Stimulated activated CD4-positive, alpha-beta T cell treated with anti-CD3 and anti-CD28 coated beads, Interleukin-12 subunit alpha, Interleukin-12 subunit beta, amount 100 ng/mL, for 48 hours (primary cell): ENCODE measurements around the gene SMIM31.

Experiments
- DNase-seq, 3 donors: peaks; one replicate each; pipeline ENCODE4 v3.0.0-alpha.2; 2020; ENCODE audit warnings: low read depth in 2 of 3, low spot score in 1 of 3

The SMIM31 gene

DNA sequence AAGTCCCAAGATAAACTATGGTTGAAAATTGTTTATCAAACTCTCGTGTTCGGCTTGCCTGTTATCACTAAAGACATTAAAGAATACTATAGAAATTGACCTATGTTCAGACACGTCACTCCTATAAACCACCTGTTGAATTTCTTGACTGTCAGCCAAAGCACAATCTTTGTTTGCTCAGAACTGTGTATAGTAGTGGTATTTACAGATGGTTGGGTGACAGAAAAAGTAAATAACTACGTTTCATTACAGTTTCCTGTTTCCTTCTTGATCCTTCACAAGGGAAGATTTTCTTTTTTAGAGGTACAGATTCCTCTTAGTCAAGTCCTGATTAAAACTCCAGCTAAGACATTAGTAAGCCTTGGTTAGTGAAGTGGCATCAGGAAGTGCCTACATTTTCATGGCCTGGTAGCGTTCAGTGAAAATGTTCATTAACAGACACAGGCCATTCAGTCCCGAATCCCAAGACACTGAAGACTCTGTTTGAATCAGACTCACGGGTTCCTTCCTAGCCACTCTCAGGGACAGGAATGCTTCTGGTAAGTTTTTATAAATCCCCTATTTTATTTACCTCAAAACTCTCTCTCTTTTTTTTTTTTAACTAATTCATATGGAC, at the start of gene SMIM31:
Gene SMIM31, plus strand, starts transcription at position 259 of the 616 bp plus-strand sequence. CDS start 16,313 bp downstream, outside the sequence.
- DNase-seq: no peak

GRCh38 chr4:164706675-164707074, 47.3 kb upstream of the SMIM31 start:
- DNase-seq: no peak

DNA sequence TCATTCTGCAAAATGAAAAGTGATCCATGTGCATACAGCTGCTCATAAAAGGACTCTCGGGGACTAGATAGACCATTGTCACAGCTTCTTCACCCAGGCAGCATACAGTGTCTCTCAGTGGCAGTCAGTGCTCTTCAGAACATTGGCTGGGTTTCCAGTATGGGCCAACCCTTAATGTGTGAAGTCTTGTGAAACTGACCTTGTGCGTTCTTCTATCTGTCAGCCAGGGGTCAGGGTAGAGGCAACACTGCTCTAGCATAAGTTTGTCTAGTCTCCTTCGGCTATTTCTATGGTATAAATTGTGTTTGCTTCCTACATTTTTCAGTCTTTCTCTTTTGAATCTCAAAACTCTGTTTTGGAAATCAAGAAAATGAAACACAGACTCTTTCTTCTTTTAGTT, 37.0 kb upstream of the SMIM31 start:
- DNase-seq: no peak

DNA sequence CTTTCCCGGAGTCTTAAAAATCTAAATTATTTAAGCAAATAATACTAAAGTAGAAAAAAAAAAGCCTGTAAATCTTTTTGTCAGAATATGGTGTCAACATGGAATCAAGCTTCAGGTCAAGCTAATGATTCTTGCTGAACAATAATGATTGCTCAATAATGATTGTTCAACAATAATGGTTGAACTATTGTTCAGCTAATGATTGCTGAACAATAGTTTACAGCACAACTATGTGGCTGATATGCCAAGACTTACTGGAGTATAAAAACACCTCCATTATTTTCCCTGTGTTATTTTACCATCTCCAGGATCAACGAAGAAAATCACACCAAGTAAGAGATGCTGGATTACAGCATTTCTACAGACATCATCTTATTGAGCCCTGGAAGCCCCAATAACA, 35.1 kb upstream of the SMIM31 start:
- no peak for DNase-seq

DNA sequence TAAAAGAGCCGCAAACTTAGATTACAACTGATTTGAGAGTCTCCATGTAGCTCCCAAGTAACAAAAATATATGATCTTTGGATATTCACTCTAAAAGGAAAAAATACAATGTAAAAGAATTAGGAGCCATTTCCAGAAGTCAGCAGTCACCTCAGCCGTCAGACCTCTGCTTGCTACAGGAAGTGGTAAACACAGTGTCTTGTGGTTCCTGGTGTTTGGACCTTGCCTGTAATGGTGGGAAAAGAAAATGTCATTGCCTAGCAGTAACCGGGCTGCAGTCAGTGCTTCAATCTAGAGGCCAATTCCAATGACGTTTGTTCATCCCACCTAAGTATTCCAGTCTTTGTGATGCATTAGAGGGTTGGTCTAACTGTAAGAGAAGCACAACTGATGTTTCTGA, 28.9 kb upstream of the SMIM31 start:
- no peak for DNase-seq

DNA sequence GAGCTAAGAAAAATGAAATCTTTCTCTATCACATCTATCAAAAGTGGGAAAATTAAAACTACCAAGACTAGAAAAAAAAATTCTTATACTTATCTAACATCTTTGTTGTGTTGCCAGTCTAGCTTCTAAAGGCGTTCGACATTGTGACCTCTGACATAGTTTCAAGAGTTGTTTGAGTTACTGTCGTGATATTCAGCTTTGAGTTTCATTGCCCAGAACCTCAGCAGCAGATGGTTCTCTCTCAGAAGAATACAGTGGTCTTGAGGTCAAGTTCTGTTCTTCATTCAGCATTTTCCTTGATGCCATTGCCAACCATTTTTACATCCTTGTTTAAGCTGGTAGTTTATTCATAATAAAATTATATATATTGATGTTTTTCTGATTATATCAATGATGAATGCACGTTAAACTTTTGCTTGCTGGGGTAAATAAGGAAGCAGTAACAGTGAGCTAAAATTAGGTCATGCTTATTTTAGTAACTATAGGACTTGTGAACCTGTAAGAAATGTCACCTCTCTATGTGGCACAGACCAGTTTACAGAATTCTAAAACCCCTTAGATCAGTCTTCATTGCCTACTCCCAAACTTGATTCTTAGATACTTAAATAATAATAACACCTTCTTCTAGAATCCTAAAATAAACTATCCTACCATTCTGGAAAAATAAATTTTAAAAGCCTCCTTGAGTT, 23.1 kb upstream of the SMIM31 start:
- no peak for DNase-seq

DNA sequence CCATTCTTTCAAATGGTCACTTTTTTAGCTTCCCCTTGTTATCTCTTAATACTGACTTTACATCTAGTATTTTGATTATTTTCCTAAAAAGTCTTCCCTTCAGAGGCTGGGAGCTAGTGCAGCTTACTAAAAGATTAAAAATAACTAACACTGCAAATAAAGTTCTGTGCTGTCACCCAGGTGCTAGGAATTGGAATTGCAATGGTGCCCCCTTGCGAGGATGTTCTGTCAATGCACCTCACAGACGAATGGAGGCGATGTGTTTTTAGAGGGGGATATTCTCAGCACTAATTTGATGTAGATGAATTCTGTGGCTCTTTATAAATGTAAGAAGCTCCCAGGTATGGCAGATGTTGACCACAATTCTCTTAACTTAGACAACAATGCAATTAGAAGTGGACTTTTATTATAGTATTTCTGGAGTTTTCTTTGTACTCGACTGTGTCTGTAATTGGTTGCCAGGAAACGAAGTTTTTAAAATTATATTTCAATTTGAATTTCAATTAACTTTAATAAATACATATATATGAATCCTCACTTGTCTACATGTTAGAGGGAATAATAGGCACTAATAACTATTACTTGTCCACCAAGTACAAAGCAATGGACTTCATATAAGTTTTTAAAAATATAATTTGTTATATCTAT, 22.0 kb upstream of the SMIM31 start:
- peak; percentile 11 to 35 (median 14) for DNase-seq

GRCh38 chr4:164734484-164734883, 19.4 kb upstream of the SMIM31 start:
- DNase-seq: no peak

- DNase-seq: no peak
These were observed 5.6 kb upstream of the SMIM31 start for GRCh38 chr4:164748375-164748774.

- DNase-seq: no peak
These were observed 1.5 kb downstream of the SMIM31 start for GRCh38 chr4:164755432-164755831.

DNA sequence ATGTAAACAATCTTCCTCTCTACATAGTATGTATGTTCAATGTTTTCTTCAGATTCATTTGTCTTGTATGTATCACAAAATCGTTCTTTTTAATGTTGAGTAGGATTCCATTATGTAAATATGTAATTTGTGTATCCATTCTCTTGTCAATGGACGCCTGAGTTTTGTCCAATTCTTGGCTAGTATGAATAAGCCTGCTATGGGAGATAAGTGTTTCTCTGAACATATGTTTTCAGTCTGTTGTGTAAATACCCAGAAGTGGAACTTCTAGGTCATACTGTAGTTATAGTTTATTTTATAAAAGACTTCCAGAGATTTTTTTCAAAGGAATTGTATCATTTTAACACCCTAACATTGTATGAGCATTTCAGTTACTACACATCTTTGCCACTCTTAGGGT, 2.8 kb downstream of the SMIM31 start:
- DNase-seq: no peak

- DNase-seq: no peak
These were observed 7.3 kb downstream of the SMIM31 start for GRCh38 chr4:164761241-164761640.

- no peak for DNase-seq
These were observed 7.9 kb downstream of the SMIM31 start for GRCh38 chr4:164761746-164762275.

- no peak for DNase-seq
These were observed 11.2 kb downstream of the SMIM31 start for GRCh38 chr4:164765096-164765495.

- DNase-seq: no peak
These were observed 11.9 kb downstream of the SMIM31 start for GRCh38 chr4:164765833-164766232.

- DNase-seq: no peak
These were observed 14.6 kb downstream of the SMIM31 start for GRCh38 chr4:164768516-164768915.

- DNase-seq: no peak
These were observed 16.2 kb downstream of the SMIM31 start for GRCh38 chr4:164770010-164770724.

DNA sequence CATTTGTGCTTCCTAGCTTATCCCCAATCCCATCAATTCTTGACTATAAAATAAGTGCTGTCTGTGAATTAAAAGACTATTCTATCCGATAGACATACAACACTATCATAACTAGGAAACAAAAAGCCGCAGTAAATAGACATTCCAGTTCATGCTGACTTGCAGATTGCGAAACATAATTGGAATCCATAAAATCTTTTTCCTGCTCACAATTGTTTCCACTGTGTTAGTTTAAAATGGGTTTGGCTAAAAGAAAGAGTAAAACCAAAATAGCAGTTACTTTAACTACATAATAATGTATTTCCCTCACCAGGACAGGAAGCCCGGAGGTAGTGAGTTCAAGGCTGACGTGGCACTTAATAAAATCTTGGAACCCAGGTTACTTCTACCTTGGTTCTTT, 17.2 kb downstream of the SMIM31 start:
- DNase-seq: no peak

- no peak for DNase-seq
These were observed 18.1 kb downstream of the SMIM31 start for GRCh38 chr4:164772076-164772475.

DNA sequence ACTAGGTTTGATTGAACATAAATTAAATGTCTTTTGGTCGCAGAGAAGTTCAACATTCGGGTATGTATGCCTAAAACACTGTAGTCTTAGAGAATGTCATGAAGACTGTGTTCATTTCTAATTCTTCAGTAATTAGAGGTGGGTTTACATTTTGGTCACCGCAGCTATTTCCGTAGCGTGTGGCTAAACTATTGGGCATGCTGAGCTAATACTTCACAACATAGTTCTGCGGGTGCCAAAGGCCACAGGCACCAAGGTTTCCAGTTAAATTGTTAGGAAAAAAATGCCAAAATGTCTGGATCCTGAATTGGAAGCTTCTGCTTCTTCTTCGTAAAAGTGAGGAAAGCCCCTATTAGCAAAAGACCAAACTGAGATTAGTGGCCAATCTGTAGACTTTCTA, 25.1 kb downstream of the SMIM31 start:
- no peak for DNase-seq

DNA sequence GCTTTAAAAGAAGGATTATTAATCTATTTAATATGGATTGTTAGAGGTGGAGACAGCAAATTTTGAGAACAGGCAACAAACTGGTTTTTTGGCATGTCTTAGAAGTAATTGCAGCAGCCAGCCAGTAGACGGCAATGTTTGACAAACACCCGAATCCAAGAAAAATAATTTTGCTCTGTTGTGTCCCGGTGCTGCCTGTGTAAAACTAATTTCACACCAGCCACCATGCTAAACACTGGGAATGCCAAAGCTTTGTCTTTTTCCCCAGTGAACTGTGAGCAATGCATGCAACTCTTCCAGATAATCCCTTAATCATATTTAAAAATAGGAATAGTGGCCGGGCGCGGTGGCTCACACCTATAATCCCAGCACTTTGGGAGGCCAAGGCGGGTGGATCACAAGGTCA, 25.9 kb downstream of the SMIM31 start:
- DNase-seq: peak in 2 of 3 donors; percentile 2 to 9

GRCh38 chr4:164780839-164781238, 26.9 kb downstream of the SMIM31 start:
- DNase-seq: no peak
